ENCODE data around the gene CD69. TPM values are rescaled to one million over a fixed set of nuclear protein-coding genes. Genes with fewer than 3 reads are reported as not detected.

Gene CD69
- total RNA-seq, 4 donors from 2014 or later, result 4.2 to 13.5 (median 7.4) TPM

DNA sequence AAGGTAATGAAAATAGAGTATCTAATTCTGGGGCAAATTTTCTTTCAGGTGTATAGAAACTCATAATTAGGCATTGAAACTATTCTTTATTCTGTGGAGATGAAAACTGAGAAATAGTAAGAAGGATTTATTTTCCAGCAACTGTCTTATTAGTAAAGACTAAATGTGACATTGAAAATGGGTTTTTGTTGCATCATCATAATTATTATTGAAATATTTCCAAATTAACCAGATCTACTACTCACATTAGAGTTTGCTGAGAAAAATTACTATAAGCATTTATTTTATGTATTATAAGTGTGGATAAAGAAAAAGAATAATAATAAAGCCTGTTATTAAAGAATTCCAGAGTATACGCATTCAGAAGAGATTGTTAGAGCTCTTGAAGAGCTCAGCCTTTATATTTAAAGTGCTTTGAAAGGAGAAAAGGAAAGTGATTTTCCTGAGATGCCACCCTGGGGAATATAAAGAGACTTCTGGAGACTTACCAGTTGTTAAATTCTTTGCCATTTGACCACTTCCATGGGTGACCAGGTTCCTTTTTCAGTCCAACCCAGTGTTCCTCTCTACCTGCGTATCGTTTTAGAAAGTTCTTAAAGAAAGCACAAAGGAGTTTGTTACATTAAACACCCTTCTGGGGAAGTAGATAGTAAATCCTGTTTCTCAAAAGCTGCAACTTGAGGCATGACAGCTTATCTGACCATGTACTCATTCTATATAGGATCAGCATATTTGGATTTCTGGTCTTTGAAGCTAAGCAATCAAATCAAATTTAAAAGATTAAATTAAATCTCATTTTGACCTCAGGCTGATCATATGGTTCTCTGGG lies 6.4 kb downstream of the CD69 start:
- no peak for DNase-seq (ENCODE audit: low spot score in 2 of 2)
- no peak overlapping the region for H3K4me3 ChIP-seq
- 85 to 86% methylated on average over 3 of the region's 3 CpGs for WGBS, 2 donors
- H3K36me3 ChIP-seq, result no peaks in the 10 kb centered on the region
- TF ChIP-seq POLR2A (IDR thresholded peaks at IDR 0.05), result no peak
- TF ChIP-seq, protein P1, sequence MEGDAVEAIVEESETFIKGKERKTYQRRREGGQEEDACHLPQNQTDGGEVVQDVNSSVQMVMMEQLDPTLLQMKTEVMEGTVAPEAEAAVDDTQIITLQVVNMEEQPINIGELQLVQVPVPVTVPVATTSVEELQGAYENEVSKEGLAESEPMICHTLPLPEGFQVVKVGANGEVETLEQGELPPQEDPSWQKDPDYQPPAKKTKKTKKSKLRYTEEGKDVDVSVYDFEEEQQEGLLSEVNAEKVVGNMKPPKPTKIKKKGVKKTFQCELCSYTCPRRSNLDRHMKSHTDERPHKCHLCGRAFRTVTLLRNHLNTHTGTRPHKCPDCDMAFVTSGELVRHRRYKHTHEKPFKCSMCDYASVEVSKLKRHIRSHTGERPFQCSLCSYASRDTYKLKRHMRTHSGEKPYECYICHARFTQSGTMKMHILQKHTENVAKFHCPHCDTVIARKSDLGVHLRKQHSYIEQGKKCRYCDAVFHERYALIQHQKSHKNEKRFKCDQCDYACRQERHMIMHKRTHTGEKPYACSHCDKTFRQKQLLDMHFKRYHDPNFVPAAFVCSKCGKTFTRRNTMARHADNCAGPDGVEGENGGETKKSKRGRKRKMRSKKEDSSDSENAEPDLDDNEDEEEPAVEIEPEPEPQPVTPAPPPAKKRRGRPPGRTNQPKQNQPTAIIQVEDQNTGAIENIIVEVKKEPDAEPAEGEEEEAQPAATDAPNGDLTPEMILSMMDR (IDR thresholded peaks at IDR 0.05), result no peak
- no peak for TF ChIP-seq EP300 (IDR thresholded peaks at IDR 0.05)
- no peaks in the 10 kb centered on the region for H3K9me3 ChIP-seq
- peaks cover 0 to 14% (median 0%) of the 10 kb centered on the region in 4 donors for H3K4me1 ChIP-seq
- H3K27ac ChIP-seq, result no peak overlapping the region
- H3K27me3 ChIP-seq, result no peaks in the 10 kb centered on the region

GRCh38 chr12:9753498-9753897 lies 7.2 kb downstream of the CD69 start:
- Histone ChIP-seq H3K27ac (no peak overlapping the region), H3K27me3 (no peaks in the 10 kb centered on the region), H3K4me1 (peaks cover 0 to 14% (median 0%) of the 10 kb centered on the region in 4 donors), H3K36me3 (no peaks in the 10 kb centered on the region), H3K4me3 (no peak overlapping the region), H3K9me3 (no peaks in the 10 kb centered on the region)
- WGBS, 2 donors, result 30 to 37% methylated on average over 3 of the region's 3 CpGs
- no peak for DNase-seq (ENCODE audit: low spot score in 2 of 2)
- TF ChIP-seq POLR2A (IDR thresholded peaks at IDR 0.05) (no peak), EP300 (IDR thresholded peaks at IDR 0.05) (no peak)
- TF ChIP-seq, protein P1 (IDR thresholded peaks at IDR 0.05), result no peak

DNA sequence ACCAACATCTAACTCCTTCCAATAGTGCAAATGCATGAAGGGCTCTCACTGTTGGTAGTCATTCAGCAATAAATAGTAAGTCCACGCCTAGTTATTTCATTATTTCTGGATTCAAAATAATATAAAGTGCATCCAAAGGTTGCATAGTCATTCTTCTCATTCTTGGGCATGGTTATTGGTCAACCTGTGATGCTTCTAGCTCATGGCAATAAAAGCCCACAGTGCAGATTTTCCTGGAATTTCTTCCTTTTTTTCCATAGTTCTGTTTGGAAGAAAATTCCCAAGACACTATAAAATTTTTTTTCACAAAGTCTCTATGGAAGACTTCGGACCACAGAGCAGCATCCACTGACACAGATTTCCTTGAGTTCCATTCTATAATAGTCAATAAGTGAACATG lies 7.6 kb downstream of the CD69 start:
- Histone ChIP-seq H3K27me3 (no peaks in the 10 kb centered on the region), H3K4me1 (peaks cover 0 to 14% (median 0%) of the 10 kb centered on the region in 4 donors), H3K27ac (no peak overlapping the region), H3K9me3 (no peaks in the 10 kb centered on the region), H3K4me3 (no peak overlapping the region), H3K36me3 (no peaks in the 10 kb centered on the region)
- no peak for DNase-seq (ENCODE audit: low spot score in 2 of 2)
- no peak for TF ChIP-seq POLR2A (IDR thresholded peaks at IDR 0.05)
- TF ChIP-seq, protein P1 (IDR thresholded peaks at IDR 0.05), result no peak
- no peak for TF ChIP-seq EP300 (IDR thresholded peaks at IDR 0.05)
- WGBS, 2 donors, result 40 to 48% methylated on average over 2 of the region's 2 CpGs

GRCh38 chr12:9752145-9752933 lies 8.4 kb downstream of the CD69 start:
- TF ChIP-seq POLR2A (IDR thresholded peaks at IDR 0.05), result no peak
- no peak for TF ChIP-seq EP300 (IDR thresholded peaks at IDR 0.05)
- TF ChIP-seq, protein P1 (IDR thresholded peaks at IDR 0.05), result no peak
- no peak overlapping the region for H3K4me3 ChIP-seq
- WGBS, 2 donors, result 86 to 88% methylated on average over 2 of the region's 2 CpGs
- no peak overlapping the region for H3K27ac ChIP-seq
- no peaks in the 10 kb centered on the region for H3K36me3 ChIP-seq
- no peaks in the 10 kb centered on the region for H3K9me3 ChIP-seq
- H3K4me1 ChIP-seq, result peaks cover 0 to 14% (median 0%) of the 10 kb centered on the region in 4 donors
- DNase-seq (ENCODE audit: low spot score in 2 of 2), result no peak
- no peaks in the 10 kb centered on the region for H3K27me3 ChIP-seq
